ENCODE results near the gene C6orf62.

DNA sequence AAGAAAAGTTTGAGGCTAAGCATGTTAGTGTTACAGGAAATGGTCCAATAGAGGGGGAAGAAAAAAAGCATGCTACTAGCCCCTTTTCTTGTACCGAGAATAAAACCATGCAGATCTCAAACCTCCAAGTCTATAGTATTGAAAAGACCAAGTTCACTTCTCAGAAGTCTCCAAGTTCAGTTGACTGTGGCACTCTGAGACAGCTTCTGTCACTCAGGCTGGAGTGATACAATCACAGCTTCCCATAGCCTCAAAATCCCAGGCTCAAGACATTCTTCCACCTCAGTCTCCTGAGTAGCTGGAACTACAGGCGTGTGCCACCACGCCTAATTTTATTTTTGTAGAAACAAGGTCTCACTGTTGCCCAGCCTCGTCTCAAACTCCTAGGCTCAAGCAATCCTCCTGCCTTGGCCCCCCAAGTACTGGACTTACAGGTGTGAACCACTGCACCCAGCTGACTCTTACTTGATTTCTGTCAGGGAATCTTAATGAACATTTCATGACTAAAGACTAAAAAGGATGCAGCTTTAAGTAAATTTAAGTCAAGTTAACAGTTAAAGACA lies 16.2 kb downstream of the C6orf62 start:
- TF ChIP-seq POLR2A (IDR thresholded peaks at IDR 0.05): no peak
- TF ChIP-seq CTCF (IDR thresholded peaks at IDR 0.05): no peak

Measured in heart left ventricle (tissue), 13 donors.